Endothelial cell of umbilical vein (primary cell): ENCODE results near the gene CCDC183. TPM values are rescaled to one million over a fixed set of nuclear protein-coding genes. Genes with fewer than 3 reads are reported as not detected.
A peak's percentile ranks its signal among the peaks of the same experiment; 100 is the strongest.
"Not testable (repeated sequence)": the region's sequence is repeated elsewhere in the genome, so short reads cannot be mapped to it uniquely, and the experiment has no call there.

ENCODE experiments used
- BruUV-seq: library from RNA; stranded (reverse); fragments of 400-500 nt; replicated peaks from 2 replicates; lab custom pipeline; 2021; lab: Mats Ljungman, UMichigan
- CTCF ChIA-PET: fragments of 300-600, 350-600 bp; sonication (Branson Sonifier 250); formaldehyde crosslinking; loops from one replicate; lab custom pipeline; 2021; ENCODE audit warnings: antibody characterized with exemption, inconsistent platforms; lab: Charles Lee
- POLR2A ChIA-PET: fragments of 300-600, 350-600 bp; sonication (Branson Sonifier 250); formaldehyde crosslinking; loops from one replicate; lab custom pipeline; 2021; ENCODE audit warnings: antibody characterized with exemption, inconsistent platforms; lab: Charles Lee
- DNase-seq: peaks from one replicate; pipeline ENCODE4 v3.0.0-alpha.2; 2011; ENCODE audit warnings: low read depth, low spot score
- FAIRE-seq: peaks from 2 replicates; lab custom pipeline; 2011; peaks lifted over from hg19 to GRCh38; lab: Jason Lieb, UNC
- H2AFZ ChIP-seq: 2 replicates; pipeline ENCODE4 v1.6.0; 2012; ENCODE audit warnings: low read depth, low read length, control low read depth, inconsistent platforms
- H3K27ac ChIP-seq: 2 replicates; pipeline ENCODE4 v1.5.1; 2011; ENCODE audit warnings: low read depth, mild to moderate bottlenecking, control low read depth, low read length, moderate library complexity; ENCODE audit not compliant: insufficient read depth
- H3K27me3 ChIP-seq, 2 experiments: 2 replicates each; pipeline versions ENCODE4 v1.6.0 to v1.6.1; 2011; ENCODE audit warnings: low read length in 2 of 2, mixed read lengths in 1 of 2; ENCODE audit not compliant: control insufficient read depth in 2 of 2, insufficient read depth in 2 of 2
- H3K36me3 ChIP-seq, 2 experiments: 2 replicates in 1 of 2; 3 replicates in 1 of 2; pipeline ENCODE4 v1.5.1; 2011; ENCODE audit warnings: low read length in 2 of 2, mild to moderate bottlenecking in 1 of 2, moderate library complexity in 1 of 2; ENCODE audit not compliant: control insufficient read depth in 2 of 2, insufficient read depth in 2 of 2; ENCODE audit errors: extremely low read depth in 1 of 2
- H3K4me1 ChIP-seq: 3 replicates; pipeline ENCODE4 v1.5.1; 2011; ENCODE audit warnings: mild to moderate bottlenecking, low read length; ENCODE audit not compliant: control insufficient read depth, insufficient read depth; ENCODE audit errors: extremely low read depth
- H3K4me2 ChIP-seq: 2 replicates; pipeline ENCODE4 v1.6.1; 2011; ENCODE audit warnings: low read length, control low read depth, mixed read lengths; ENCODE audit not compliant: insufficient read depth
- H3K4me3 ChIP-seq, 3 experiments: fragments of 200-600 bp in 1 of 3; sonication (generic), shearing (Covaris generic) in 1 of 3; replicated peaks in 1 of 3; 2 replicates each; pipeline ENCODE4 v1.5.1; 2011 to 2016; ENCODE audit warnings: control low read depth in 3 of 3, low read length in 3 of 3, mild to moderate bottlenecking in 2 of 3, inconsistent platforms in 1 of 3, low read depth in 1 of 3, moderate library complexity in 1 of 3; ENCODE audit not compliant: insufficient read depth in 1 of 3
- H3K79me2 ChIP-seq: 2 replicates; pipeline ENCODE4 v1.6.0; 2012; ENCODE audit warnings: low read length, inconsistent platforms; ENCODE audit not compliant: control insufficient read depth, insufficient read depth
- H3K9ac ChIP-seq: replicated peaks from 2 replicates; pipeline ENCODE3; 2011; ENCODE audit warnings: low read length, control low read depth; ENCODE audit not compliant: insufficient read depth; ENCODE audit errors: extremely low read depth
- H3K9me1 ChIP-seq: replicated peaks from 3 replicates; pipeline ENCODE4 v1.6.0; 2011; ENCODE audit warnings: mild to moderate bottlenecking, low read length; ENCODE audit not compliant: control insufficient read depth, insufficient read depth; ENCODE audit errors: extremely low read depth
- H3K9me3 ChIP-seq: replicated peaks from 2 replicates; pipeline ENCODE4 v1.5.1; 2012; ENCODE audit warnings: low read length, inconsistent platforms; ENCODE audit not compliant: control insufficient read depth, insufficient read depth
- H4K20me1 ChIP-seq: replicated peaks from 2 replicates; pipeline ENCODE3; 2011; ENCODE audit warnings: mild to moderate bottlenecking, low read length; ENCODE audit not compliant: control insufficient read depth, insufficient read depth; ENCODE audit errors: extremely low read depth
- dilution Hi-C: fragments of 300-500 bp; cut with MboI; formaldehyde crosslinking; loops from one replicate; pipeline ENCODE4 v1.15.0; 2019; ENCODE audit warnings: low sequenced_read_pairs; ENCODE audit not compliant: extremely low pct_ligation_motif_present
- intact Hi-C: fragments of 100-400 bp; cut with micrococcal nuclease; formaldehyde crosslinking; loops from one replicate; pipeline ENCODE4 v1.10.0; 2022
- polyA plus RNA-seq, 4 experiments: library from polyadenylated mRNA; depleted of rRNA in 3 of 4; stranded (reverse) in 3 of 4; unstranded in 1 of 4; fragments of >200 nt; gene quantifications; 2 replicates each; pipeline versions ENCODE4 v1.2.1 to v1.2.3, GENCODE V29; 2011 to 2012; ENCODE audit warnings: missing spikeins in 1 of 4
- total RNA-seq: library from RNA; stranded (reverse); gene quantifications from 2 replicates; pipeline ENCODE4 v1.2.3, GENCODE V29; 2021
- TF ChIP-seq, protein P1 (sequence below), 2 donors: IDR thresholded peaks; 1 replicate in 1 of 2; 2 replicates in 1 of 2; pipeline ENCODE4 v1.5.1; 2011; ENCODE audit warnings: low read length in 2 of 2, mild to moderate bottlenecking in 2 of 2, moderate library complexity in 2 of 2, control low read depth in 1 of 2, inconsistent platforms in 1 of 2, low read depth in 1 of 2; ENCODE audit not compliant: insufficient read depth in 1 of 2; ENCODE audit errors: extremely low read depth in 1 of 2

The CCDC183 gene
- total and polyA plus RNA-seq, 2 donors (not counting 3 experiments of a cell fraction or from before 2014, with no cell fraction given): 0.50 TPM; not detected in 1

GRCh38 chr9:136843801-136844740 is 47.9 kb downstream of the CCDC183 start:
- FAIRE-seq, dilution Hi-C loops, POLR2A ChIA-PET, H3K27ac ChIP-seq, H4K20me1 ChIP-seq, H3K9ac ChIP-seq, H3K9me1 ChIP-seq, H3K36me3 ChIP-seq, BruUV-seq, H2AFZ ChIP-seq, DNase-seq, H3K9me3 ChIP-seq, H3K79me2 ChIP-seq, H3K4me2 ChIP-seq, H3K4me3 ChIP-seq, H3K4me1 ChIP-seq: not testable (repeated sequence)
- peaks cover 10 to 28% of the 10 kb centered on the region in 2 experiments for H3K27me3 ChIP-seq
- CTCF ChIA-PET: interaction anchor here (1.2 to 2.8 kb wide), 4 partner anchors 104 to 191 kb away, joined by 3 to 18 read pairs (median 7); no protein-coding TSS in a partner anchor
- intact Hi-C loops: loop anchor here (2.0 to 5.0 kb wide), 3 partner anchors 37 to 191 kb away; partner anchors contain the start of genes CLIC3 and RABL6
- TF ChIP-seq, protein P1, sequence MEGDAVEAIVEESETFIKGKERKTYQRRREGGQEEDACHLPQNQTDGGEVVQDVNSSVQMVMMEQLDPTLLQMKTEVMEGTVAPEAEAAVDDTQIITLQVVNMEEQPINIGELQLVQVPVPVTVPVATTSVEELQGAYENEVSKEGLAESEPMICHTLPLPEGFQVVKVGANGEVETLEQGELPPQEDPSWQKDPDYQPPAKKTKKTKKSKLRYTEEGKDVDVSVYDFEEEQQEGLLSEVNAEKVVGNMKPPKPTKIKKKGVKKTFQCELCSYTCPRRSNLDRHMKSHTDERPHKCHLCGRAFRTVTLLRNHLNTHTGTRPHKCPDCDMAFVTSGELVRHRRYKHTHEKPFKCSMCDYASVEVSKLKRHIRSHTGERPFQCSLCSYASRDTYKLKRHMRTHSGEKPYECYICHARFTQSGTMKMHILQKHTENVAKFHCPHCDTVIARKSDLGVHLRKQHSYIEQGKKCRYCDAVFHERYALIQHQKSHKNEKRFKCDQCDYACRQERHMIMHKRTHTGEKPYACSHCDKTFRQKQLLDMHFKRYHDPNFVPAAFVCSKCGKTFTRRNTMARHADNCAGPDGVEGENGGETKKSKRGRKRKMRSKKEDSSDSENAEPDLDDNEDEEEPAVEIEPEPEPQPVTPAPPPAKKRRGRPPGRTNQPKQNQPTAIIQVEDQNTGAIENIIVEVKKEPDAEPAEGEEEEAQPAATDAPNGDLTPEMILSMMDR (IDR thresholded peaks at IDR 0.05; ENCODE audit: extremely low read depth in 1 of 2, insufficient read depth in 1 of 2, low read depth in 1 of 2, low read length in 2 of 2): peak; percentile 22 to 43
